Stimulated activated CD8-positive, alpha-beta memory T cell treated with anti-CD3 and anti-CD28 coated beads, Interleukin-4, amount 100 ng/mL, for 4 hours (primary cell): Measurements from ENCODE around the gene PRDM1.

Experiments used
- DNase-seq, 2 donors: peaks; one replicate each; pipeline ENCODE4 v3.0.0-alpha.2; 2020; ENCODE audit warnings: low read depth in 2 of 2, low spot score in 1 of 2

PRDM1 gene

DNA sequence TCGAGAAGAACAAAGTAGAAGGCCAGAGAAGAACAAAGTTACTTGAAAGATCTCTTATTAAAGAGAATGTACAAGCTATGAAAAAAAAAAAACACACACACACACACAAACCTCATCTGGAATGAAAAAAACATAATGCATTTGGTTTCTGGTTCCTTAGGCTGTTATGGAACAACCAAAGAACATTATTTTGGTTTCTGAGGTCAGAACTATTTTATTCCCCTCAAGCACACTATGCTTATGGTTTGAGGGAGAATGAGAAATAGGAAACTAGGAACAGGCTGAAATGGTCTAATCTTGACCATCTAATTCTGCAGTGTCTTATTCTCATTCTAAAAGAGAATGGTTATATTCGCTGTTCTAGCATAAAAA lies 8.8 kb downstream of the PRDM1 start:
- DNase-seq, result no peak

DNA sequence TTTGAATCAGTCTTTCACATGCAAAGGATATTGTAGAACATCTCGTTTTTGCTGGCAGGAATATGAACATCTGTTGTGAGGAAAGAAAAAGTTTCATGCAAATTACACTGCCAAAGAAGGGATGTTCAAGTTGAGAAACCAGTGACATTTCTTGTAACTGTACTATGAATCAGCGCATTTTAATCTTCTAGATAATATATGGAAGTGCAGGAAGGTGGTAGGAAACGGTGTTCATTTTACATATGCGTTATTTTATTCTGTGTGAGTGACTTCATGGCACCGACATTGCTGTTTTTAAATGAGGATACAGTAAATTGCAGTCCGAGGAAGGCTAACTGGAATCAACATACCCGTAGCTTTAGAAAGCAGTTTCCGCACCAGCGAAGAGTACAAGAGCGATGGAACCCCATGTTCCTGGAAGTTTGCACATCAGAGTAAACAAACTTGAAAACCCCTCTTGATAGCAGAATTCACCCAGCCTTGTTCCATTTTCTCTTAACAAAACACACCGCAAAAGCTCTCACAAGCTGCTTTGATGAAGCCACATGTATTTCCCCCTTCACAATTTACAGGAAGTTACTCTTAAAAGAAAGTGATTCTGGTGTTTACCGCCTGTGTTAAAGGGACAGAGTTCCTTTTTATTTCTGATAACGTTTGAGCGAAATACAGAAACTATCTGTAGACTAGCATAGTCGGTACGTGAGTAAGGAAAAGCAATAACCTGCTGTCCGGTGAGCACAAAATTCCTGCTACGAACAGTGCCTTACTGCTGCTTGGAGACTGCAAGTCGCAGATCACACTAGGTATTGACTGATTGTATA lies 11.5 kb downstream of the PRDM1 start:
- no peak for DNase-seq

DNA sequence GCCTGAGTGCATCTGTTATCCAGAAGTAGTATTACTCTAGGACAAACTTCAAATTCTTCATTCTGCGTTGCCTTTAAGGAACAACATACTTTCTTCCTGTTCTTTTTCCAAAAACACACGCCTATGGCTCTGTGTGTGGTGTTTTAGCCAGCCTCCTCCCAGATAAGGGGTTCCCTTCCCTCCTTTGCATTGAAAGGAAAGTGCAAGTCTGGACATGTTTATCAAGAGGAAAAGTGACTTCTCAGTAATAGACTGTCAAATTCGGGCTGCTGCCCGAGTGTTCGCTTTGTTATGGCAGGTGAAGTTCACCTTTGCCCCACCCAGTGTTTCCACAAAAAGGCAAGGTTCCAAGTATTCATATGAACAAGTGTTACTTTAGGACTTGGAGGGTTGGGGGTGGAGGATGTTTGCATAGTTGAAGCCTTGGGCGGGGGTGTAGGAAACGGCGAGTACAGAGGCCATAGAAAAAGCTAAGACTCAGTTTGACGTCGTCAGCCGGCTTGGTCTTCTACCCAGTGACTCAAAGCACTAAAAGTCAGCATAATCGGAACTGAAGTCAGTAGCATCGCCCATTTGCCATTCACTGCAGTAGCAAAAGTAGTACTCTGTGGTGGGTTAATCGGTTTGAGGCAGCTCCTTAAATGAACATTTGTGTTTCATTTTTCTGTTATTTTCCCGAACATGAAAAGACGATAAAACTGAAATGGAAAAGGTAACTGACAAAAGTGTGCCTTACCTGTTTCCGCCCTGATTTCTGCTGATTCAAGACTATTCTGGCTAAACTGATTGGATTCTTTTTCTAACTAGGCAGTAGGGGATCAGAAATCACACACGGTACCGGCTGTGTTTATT lies 12.5 kb downstream of the PRDM1 start:
- DNase-seq, result peak in 1 of 2 donors; percentile 53

DNA sequence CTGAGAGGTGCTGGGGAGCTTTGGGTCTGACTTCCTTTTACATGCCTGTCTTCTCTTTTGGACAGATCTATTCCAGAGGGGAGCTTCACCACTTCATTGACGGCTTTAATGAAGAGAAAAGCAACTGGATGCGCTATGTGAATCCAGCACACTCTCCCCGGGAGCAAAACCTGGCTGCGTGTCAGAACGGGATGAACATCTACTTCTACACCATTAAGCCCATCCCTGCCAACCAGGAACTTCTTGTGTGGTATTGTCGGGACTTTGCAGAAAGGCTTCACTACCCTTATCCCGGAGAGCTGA lies 13.1 kb downstream of the PRDM1 start:
- DNase-seq, result no peak

DNA sequence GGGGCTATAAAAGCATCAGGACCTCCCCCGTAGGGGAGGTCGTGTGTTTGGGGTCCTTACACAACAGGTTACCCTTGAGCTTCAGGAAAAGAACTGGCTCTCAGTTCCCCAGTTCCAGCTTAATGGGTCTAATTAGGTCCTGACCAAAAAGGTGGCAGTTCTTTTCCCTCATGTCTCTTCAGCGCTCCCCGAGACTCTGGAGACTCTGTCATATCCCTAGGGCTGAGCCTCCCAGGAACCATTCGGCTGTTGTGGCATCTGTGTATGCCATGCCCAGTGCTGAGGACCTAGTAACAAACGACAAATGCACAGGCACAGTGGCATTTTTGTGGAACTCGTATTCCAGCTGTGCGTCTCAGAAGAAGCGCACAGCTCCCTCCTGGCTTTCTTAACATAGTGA lies 14.6 kb downstream of the PRDM1 start:
- DNase-seq, result no peak

DNA sequence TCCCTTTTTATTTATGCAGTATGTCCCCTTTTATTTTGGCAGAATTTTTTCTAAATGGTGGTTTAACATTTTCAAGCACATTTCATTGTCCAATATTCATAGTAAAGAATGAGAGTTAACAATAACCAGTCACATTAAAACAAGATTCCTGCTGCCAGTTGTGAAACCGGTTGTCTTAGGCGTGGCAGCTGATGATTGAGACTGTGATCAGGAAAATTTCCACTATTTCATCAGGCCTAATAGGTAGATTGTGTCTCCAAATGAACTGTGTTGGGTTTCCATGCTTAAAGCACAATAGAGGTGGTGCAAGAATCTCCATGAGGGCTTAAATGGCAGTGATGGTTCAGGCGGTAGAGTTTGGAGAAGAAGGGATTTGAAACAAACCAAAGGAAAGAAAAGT lies 15.3 kb downstream of the PRDM1 start:
- DNase-seq, result no peak

DNA sequence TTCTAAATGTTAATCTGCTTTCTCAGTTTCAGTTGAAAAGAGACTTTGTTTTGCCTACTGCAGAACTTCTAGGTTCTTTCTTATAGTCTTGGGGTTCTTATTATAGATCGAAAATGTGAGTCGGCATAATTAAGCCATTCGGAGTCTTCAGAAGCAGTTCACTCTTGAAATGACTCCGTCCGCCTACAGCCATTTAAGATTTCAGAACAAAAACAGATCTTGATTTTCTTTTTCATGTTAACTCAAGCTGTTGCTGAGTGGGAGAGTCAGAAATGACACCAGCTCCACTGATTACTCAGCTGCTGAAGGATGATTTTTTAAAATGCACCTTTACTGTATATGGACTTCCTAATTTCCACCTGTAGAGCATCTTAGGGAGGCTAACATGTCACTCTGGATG lies 15.9 kb downstream of the PRDM1 start:
- no peak for DNase-seq

DNA sequence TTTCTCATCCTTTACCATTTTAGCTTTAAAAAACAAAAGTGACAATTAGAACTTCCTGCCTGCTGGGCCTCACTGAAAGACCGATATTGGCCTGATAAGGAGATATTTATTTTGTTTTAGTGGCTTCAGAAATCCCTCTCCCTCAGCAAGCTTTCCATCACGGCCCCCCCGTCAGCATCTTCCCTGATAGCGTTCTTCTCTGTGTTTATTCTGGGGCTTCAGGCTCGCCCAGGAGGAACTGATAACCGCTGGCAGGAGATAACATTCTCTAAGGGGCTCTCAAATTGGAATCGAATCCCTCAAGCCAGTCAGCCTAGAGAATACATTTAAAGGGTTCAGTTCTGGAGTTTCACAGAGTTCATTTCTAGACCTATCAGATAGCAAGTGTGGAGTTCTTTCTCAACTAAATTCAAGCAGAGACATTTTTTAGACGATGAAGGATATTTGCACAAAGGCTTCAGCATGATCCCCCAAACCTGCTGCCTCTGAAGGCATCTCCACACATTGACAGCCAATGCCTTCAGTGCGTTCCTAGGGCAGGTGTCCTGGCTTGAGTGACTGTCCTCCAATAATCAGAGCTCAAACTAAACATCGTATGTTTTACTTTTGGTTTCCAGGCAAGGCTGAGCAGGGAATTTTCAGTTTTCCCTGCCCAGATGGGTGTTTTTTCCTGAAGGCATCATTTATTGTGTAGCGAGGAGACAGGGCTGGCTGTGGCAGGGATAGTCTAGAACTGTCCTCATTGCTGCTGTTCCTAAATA lies 17.0 kb downstream of the PRDM1 start:
- no peak for DNase-seq

DNA sequence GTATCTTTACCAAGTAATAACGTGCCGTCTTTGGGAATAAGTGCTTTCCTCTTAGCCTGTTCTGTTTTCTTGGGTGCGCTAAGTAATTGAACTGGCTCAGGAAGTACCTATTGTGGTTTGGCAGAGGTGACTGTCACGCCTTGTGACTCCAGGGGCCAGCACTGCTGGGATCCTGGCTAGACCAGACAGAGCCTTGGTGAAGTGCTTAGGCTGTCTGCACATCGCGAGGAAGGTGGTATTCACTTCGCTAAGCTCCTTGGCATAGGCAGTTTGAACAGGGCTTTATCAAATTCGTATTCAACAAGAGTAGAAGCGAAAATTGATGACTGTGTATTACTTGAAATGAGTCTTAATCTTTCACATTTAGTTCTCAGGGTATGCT lies 17.6 kb downstream of the PRDM1 start:
- DNase-seq, result no peak

DNA sequence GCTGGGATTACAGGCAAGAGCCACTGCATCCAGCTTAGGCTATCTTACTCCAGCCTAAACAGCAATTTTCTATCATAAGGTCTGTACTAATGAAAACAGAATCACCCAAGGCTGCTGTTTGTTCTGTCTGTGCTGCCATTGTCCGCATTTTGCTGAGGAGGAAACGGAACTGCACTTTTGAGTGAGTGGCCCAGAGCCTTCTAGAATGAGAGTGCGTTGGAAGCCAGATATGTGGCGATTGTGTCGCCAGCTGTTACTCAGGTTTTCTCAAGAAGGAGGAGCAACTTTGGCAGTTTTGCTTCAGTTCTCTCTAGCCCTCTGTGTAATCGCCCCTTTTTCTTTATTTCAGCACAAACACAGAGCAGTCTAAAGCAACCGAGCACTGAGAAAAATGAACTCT lies 18.3 kb downstream of the PRDM1 start:
- DNase-seq, result no peak

DNA sequence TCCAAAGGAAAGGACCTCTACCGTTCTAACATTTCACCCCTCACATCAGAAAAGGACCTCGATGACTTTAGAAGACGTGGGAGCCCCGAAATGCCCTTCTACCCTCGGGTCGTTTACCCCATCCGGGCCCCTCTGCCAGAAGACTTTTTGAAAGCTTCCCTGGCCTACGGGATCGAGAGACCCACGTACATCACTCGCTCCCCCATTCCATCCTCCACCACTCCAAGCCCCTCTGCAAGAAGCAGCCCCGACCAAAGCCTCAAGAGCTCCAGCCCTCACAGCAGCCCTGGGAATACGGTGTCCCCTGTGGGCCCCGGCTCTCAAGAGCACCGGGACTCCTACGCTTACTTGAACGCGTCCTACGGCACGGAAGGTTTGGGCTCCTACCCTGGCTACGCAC lies 18.8 kb downstream of the PRDM1 start:
- no peak for DNase-seq

DNA sequence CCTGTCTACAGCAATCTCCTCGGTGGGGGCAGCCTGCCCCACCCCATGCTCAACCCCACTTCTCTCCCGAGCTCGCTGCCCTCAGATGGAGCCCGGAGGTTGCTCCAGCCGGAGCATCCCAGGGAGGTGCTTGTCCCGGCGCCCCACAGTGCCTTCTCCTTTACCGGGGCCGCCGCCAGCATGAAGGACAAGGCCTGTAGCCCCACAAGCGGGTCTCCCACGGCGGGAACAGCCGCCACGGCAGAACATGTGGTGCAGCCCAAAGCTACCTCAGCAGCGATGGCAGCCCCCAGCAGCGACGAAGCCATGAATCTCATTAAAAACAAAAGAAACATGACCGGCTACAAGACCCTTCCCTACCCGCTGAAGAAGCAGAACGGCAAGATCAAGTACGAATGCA lies 19.4 kb downstream of the PRDM1 start:
- no peak for DNase-seq

DNA sequence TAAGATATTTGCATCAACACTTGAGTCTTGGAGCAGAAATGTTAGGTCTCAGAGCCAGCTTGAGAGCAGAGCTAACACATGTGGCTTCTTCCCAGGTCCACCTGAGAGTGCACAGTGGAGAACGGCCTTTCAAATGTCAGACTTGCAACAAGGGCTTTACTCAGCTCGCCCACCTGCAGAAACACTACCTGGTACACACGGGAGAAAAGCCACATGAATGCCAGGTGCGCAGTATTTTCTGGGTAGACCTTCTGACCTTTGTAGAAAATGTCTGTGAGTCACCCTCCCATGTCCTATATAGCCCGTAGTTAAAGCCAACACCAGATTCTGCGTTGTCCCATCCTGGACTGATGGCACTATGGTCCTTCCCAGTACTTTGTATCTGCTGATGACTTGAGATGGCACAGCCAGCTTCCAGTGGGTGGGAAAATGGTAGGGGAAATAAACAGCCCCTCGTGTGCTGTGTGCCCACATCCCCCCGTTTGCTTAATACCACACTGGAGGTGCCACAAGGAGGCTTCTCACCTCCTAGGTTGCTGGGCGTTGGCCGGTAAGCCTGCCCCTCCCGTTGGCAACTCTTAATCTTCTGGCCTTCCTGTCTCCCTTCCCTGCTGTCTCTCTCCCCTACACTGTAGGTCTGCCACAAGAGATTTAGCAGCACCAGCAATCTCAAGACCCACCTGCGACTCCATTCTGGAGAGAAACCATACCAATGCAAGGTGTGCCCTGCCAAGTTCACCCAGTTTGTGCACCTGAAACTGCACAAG lies 20.3 kb downstream of the PRDM1 start:
- DNase-seq, result no peak

DNA sequence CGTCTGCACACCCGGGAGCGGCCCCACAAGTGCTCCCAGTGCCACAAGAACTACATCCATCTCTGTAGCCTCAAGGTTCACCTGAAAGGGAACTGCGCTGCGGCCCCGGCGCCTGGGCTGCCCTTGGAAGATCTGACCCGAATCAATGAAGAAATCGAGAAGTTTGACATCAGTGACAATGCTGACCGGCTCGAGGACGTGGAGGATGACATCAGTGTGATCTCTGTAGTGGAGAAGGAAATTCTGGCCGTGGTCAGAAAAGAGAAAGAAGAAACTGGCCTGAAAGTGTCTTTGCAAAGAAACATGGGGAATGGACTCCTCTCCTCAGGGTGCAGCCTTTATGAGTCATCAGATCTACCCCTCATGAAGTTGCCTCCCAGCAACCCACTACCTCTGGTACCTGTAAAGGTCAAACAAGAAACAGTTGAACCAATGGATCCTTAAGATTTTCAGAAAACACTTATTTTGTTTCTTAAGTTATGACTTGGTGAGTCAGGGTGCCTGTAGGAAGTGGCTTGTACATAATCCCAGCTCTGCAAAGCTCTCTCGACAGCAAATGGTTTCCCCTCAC lies 21.0 kb downstream of the PRDM1 start:
- DNase-seq, result no peak

DNA sequence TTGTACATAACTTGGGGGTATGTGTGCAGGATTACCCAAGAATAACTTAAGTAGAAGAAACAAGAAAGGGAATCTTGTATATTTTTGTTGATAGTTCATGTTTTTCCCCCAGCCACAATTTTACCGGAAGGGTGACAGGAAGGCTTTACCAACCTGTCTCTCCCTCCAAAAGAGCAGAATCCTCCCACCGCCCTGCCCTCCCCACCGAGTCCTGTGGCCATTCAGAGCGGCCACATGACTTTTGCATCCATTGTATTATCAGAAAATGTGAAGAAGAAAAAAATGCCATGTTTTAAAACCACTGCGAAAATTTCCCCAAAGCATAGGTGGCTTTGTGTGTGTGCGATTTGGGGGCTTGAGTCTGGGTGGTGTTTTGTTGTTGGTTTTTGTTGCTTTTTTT lies 22.0 kb downstream of the PRDM1 start:
- no peak for DNase-seq

DNA sequence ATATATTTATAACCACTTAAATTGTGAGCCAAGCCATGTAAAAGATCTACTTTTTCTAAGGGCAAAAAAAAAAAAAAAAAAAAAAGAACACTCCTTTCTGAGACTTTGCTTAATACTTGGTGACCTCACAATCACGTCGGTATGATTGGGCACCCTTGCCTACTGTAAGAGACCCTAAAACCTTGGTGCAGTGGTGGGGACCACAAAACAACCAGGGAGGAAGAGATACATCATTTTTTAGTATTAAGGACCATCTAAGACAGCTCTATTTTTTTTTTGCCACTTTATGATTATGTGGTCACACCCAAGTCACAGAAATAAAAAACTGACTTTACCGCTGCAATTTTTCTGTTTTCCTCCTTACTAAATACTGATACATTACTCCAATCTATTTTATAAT lies 22.9 kb downstream of the PRDM1 start:
- DNase-seq, result no peak

DNA sequence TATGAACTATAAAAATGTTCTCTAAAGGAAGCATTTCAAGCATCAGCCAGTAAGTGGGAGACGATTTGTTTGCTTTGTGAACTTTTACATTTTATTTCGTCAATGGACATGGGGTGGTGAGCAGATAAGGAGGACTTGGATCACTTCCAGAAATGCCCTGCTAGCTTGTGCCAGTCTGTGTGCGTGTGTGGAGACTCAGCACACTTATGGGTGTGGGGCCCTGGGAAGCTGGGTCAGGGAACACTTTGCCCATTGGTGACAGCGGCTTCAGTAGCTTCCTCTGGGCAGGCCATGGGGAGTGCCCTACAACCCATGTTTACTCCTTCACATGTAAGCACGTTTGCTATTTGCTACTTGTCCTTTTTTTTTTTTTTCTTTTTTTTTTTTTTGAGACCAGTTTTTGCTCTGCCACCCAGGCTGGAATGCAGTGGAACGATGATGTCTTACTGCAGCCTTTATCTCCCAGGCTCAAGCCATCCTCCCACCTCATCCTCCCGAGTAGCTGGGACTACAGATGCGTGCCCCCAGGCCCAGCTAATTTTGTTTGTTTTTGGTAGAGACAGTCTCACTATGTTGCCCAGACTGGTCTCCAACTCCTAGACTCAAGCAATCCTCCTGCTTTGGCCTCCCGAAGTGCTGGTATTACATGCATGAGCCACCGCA lies 24.2 kb downstream of the PRDM1 start:
- no peak for DNase-seq

DNA sequence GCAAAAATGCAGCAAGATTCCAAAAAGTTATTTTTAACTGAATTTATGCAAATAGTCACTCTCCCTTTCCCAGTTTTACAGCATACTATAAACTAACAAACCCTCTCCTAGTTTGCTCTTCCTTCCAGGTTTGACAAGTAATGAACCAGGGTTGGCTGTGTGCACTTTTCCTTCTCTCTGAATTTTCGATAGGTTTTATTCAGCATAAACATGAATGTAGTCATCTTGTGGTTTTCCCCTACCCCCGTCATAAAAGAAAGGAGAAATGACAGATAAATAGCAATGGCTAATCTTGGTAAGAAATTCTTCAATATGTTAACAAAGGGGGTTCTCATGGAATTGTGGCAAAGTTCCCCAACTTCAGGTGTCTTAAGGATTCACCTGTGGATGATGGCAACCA lies 26.3 kb downstream of the PRDM1 start:
- DNase-seq, result no peak

DNA sequence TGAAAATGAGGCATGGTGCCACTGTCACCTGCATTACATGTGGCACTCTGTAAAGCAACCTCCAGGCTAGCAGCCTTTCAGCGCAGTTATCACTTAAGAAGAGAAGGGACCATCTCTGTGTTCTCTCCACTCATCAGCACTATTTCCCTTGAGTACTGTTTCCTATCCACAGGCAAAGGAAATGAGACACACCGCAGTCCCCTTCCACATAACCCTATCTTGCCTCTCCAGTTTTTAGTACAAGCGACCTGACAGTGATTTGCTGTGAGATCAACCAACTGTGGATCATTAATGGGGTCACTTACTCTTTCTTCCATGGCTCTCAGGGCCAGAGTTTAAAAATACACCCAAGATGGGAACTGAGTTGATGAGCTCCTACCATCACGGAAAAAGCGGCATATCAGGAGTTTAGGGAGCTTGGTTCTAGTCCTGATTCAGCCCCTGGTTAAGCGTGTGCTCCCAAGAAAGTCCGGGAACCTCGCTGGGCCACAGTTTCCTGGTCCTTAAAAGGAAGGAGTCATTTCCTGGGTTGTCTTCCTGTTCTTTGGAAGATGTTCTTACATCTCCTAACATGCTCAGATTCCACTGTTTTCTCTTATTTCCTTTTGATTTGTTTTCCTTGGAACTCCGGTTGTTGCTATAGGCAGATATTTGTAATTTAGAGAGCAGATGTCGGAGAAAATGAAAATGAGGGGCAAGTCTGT lies 27.3 kb downstream of the PRDM1 start:
- DNase-seq, result no peak

DNA sequence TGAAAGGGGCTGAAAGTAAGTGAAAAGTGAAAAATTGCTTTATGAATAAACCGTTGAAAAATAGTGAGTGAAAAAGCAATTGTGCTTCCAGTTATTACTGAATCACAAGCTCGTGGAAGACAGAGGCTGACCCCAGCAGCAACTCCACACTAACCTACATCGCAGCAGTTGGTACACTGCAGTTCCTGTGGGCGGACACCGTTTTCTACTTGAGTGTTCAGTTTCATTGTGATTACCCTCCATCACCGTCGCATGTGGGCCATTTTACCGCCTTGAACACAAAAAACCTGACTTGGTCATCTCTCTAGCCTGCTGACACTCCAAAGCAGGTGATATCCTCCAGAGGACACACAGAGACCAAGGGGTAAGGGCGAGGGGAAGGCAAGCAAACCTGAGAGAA lies 28.4 kb downstream of the PRDM1 start:
- no peak for DNase-seq
